ENCODE measurements around the gene TMEM256. TPM values are rescaled to one million over a fixed set of nuclear protein-coding genes. Genes with fewer than 3 reads are reported as not detected.

The TMEM256 gene
- total RNA-seq, 1 donor from 2014 or later, result 45.9 TPM

- Mint-ChIP-seq H3K4me1 (ENCODE audit: unreplicated experiment) (no peaks in the 10 kb centered on the region), H3K27ac (ENCODE audit: unreplicated experiment) (no peak overlapping the region), H3K27me3 (ENCODE audit: unreplicated experiment) (no peaks in the 10 kb centered on the region), H3K36me3 (ENCODE audit: unreplicated experiment) (no peaks in the 10 kb centered on the region), H3K4me3 (ENCODE audit: unreplicated experiment) (no peak overlapping the region), H3K9me3 (ENCODE audit: unreplicated experiment) (no peaks in the 10 kb centered on the region)
- DNase-seq (ENCODE audit: extremely low spot score, unreplicated experiment), result no peak
- TF ChIP-seq, protein P1, sequence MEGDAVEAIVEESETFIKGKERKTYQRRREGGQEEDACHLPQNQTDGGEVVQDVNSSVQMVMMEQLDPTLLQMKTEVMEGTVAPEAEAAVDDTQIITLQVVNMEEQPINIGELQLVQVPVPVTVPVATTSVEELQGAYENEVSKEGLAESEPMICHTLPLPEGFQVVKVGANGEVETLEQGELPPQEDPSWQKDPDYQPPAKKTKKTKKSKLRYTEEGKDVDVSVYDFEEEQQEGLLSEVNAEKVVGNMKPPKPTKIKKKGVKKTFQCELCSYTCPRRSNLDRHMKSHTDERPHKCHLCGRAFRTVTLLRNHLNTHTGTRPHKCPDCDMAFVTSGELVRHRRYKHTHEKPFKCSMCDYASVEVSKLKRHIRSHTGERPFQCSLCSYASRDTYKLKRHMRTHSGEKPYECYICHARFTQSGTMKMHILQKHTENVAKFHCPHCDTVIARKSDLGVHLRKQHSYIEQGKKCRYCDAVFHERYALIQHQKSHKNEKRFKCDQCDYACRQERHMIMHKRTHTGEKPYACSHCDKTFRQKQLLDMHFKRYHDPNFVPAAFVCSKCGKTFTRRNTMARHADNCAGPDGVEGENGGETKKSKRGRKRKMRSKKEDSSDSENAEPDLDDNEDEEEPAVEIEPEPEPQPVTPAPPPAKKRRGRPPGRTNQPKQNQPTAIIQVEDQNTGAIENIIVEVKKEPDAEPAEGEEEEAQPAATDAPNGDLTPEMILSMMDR (IDR thresholded peaks at IDR 0.05), result no peak
Measured at GRCh38 chr17:7429722-7430121, 25.8 kb upstream of the TMEM256 start.

- Mint-ChIP-seq H3K36me3 (ENCODE audit: unreplicated experiment) (no peaks in the 10 kb centered on the region), H3K27ac (ENCODE audit: unreplicated experiment) (no peak within 1 kb of the TSS), H3K27me3 (ENCODE audit: unreplicated experiment) (no peaks in the 10 kb centered on the region), H3K9me3 (ENCODE audit: unreplicated experiment) (no peaks in the 10 kb centered on the region), H3K4me1 (ENCODE audit: unreplicated experiment) (no peaks in the 10 kb centered on the region), H3K4me3 (ENCODE audit: unreplicated experiment) (no peak within 1 kb of the TSS)
- no peak for DNase-seq (ENCODE audit: extremely low spot score, unreplicated experiment)
- TF ChIP-seq, protein P1 (IDR thresholded peaks at IDR 0.05), result no peak
Measured at GRCh38 chr17:7428557-7428956, 24.7 kb upstream of the TMEM256 start, which contains the start of gene SPEM3. Gene SPEM3 (plus strand): TSS chr17:7428857. CDS start chr17:7428903, 46 bp downstream.

- Mint-ChIP-seq H3K36me3 (ENCODE audit: unreplicated experiment) (no peaks in the 10 kb centered on the region), H3K27me3 (ENCODE audit: unreplicated experiment) (no peaks in the 10 kb centered on the region), H3K4me1 (ENCODE audit: unreplicated experiment) (no peaks in the 10 kb centered on the region), H3K4me3 (ENCODE audit: unreplicated experiment) (no peak overlapping the region), H3K9me3 (ENCODE audit: unreplicated experiment) (no peaks in the 10 kb centered on the region), H3K27ac (ENCODE audit: unreplicated experiment) (no peak overlapping the region)
- TF ChIP-seq, protein P1 (IDR thresholded peaks at IDR 0.05), result no peak
- DNase-seq (ENCODE audit: extremely low spot score, unreplicated experiment), result no peak
Measured at GRCh38 chr17:7427549-7427948, 23.7 kb upstream of the TMEM256 start.

- Mint-ChIP-seq H3K36me3 (ENCODE audit: unreplicated experiment) (no peaks in the 10 kb centered on the region), H3K4me3 (ENCODE audit: unreplicated experiment) (no peak overlapping the region), H3K27me3 (ENCODE audit: unreplicated experiment) (no peaks in the 10 kb centered on the region), H3K9me3 (ENCODE audit: unreplicated experiment) (no peaks in the 10 kb centered on the region), H3K27ac (ENCODE audit: unreplicated experiment) (no peak overlapping the region), H3K4me1 (ENCODE audit: unreplicated experiment) (no peaks in the 10 kb centered on the region)
- TF ChIP-seq, protein P1 (IDR thresholded peaks at IDR 0.05), result no peak
- no peak for DNase-seq (ENCODE audit: extremely low spot score, unreplicated experiment)
Measured at GRCh38 chr17:7426896-7427489, 23.1 kb upstream of the TMEM256 start.

DNA sequence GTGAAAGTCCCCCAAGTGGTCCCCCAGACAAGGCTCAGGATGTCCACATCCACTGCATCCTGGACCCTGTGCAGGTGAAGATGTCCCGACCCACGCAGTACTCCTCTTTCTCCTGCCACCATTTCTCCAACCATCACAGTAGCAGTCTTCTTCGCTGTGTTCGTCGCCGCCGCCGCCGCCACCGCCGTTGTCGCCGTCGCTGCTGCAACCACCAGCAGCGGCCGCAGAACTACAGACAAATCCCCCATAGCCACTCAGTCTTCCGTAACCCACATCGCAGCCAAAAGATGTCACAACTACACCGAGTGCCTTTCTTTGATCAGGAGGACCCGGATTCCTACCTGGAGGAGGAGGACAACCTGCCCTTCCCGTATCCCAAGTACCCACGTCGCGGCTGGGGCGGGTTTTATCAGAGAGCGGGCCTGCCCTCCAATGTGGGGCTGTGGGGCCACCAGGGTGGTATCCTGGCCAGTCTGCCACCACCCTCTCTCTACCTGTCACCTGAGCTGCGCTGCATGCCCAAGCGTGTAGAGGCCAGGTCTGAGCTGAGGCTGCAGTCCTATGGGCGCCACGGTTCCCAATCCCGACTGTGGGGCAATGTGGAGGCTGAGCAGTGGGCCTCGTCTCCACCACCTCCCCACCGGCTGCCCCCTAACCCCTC is 22.4 kb upstream of the TMEM256 start:
- Mint-ChIP-seq H3K4me3 (ENCODE audit: unreplicated experiment) (no peak overlapping the region), H3K27ac (ENCODE audit: unreplicated experiment) (no peak overlapping the region), H3K4me1 (ENCODE audit: unreplicated experiment) (no peaks in the 10 kb centered on the region), H3K36me3 (ENCODE audit: unreplicated experiment) (no peaks in the 10 kb centered on the region), H3K27me3 (ENCODE audit: unreplicated experiment) (no peaks in the 10 kb centered on the region), H3K9me3 (ENCODE audit: unreplicated experiment) (no peaks in the 10 kb centered on the region)
- DNase-seq (ENCODE audit: extremely low spot score, unreplicated experiment), result no peak
- TF ChIP-seq, protein P1 (IDR thresholded peaks at IDR 0.05), result no peak
